ENCODE data around the gene SPANXN4.

Gene SPANXN4

GRCh38 chrX:142999199-142999701, 26.5 kb upstream of the SPANXN4 start:
- Histone ChIP-seq H3K36me3 (ENCODE audit: control insufficient read depth, low read length) (no peaks in the 10 kb centered on the region), H3K9me3 (ENCODE audit: control insufficient read depth, insufficient read depth, low read length) (no peaks in the 10 kb centered on the region), H4K20me1 (ENCODE audit: control insufficient read depth, insufficient read depth, low read depth, low read length) (no peaks in the 10 kb centered on the region), H3K9me2 (replicated peaks; ENCODE audit: control insufficient read depth, low read length) (no peaks in the 10 kb centered on the region), H3K4me2 (ENCODE audit: low read length) (no peak overlapping the region), H3K4me3 (ENCODE audit: low read length) (no peak overlapping the region), H3K27me3 (ENCODE audit: control insufficient read depth, low read length) (no peaks in the 10 kb centered on the region), H3K4me1 (ENCODE audit: control insufficient read depth, low read length) (no peaks in the 10 kb centered on the region), H3F3A (ENCODE audit: control insufficient read depth, insufficient read depth) (no peaks in the 10 kb centered on the region), H3K79me2 (ENCODE audit: control insufficient read depth, low read length) (no peaks in the 10 kb centered on the region), H3K27ac (ENCODE audit: low read depth, low read length) (no peak overlapping the region)
- TF ChIP-seq EZH2phosphoT487 (IDR thresholded peaks at IDR 0.05; ENCODE audit: borderline replicate concordance, low read length) (no peak), CTCF (IDR thresholded peaks at IDR 0.05; ENCODE audit: low read depth, low read length, poor library complexity, severe bottlenecking) (no peak)

GRCh38 chrX:143002206-143002605, 23.5 kb upstream of the SPANXN4 start:
- H3F3A ChIP-seq (ENCODE audit: control insufficient read depth, insufficient read depth): no peaks in the 10 kb centered on the region
- no peaks in the 10 kb centered on the region for H3K9me2 ChIP-seq (replicated peaks; ENCODE audit: control insufficient read depth, low read length)
- H3K27ac ChIP-seq (ENCODE audit: low read depth, low read length): no peak overlapping the region
- TF ChIP-seq CTCF (IDR thresholded peaks at IDR 0.05; ENCODE audit: low read depth, low read length, poor library complexity, severe bottlenecking) (no peak), EZH2phosphoT487 (IDR thresholded peaks at IDR 0.05; ENCODE audit: borderline replicate concordance, low read length) (no peak)
- no peaks in the 10 kb centered on the region for H3K27me3 ChIP-seq (ENCODE audit: control insufficient read depth, low read length)
- no peak overlapping the region for H3K4me2 ChIP-seq (ENCODE audit: low read length)
- H4K20me1 ChIP-seq (ENCODE audit: control insufficient read depth, insufficient read depth, low read depth, low read length): no peaks in the 10 kb centered on the region
- H3K36me3 ChIP-seq (ENCODE audit: control insufficient read depth, low read length): no peaks in the 10 kb centered on the region
- no peaks in the 10 kb centered on the region for H3K79me2 ChIP-seq (ENCODE audit: control insufficient read depth, low read length)
- no peaks in the 10 kb centered on the region for H3K9me3 ChIP-seq (ENCODE audit: control insufficient read depth, insufficient read depth, low read length)
- no peak overlapping the region for H3K4me3 ChIP-seq (ENCODE audit: low read length)
- no peaks in the 10 kb centered on the region for H3K4me1 ChIP-seq (ENCODE audit: control insufficient read depth, low read length)

- Histone ChIP-seq H3K9me2 (replicated peaks; ENCODE audit: control insufficient read depth, low read length) (no peaks in the 10 kb centered on the region), H3F3A (ENCODE audit: control insufficient read depth, insufficient read depth) (no peaks in the 10 kb centered on the region), H3K27ac (ENCODE audit: low read depth, low read length) (no peak overlapping the region), H3K4me3 (ENCODE audit: low read length) (no peak overlapping the region), H3K79me2 (ENCODE audit: control insufficient read depth, low read length) (no peaks in the 10 kb centered on the region), H3K4me1 (ENCODE audit: control insufficient read depth, low read length) (no peaks in the 10 kb centered on the region), H3K4me2 (ENCODE audit: low read length) (no peak overlapping the region), H3K9me3 (ENCODE audit: control insufficient read depth, insufficient read depth, low read length) (no peaks in the 10 kb centered on the region), H4K20me1 (ENCODE audit: control insufficient read depth, insufficient read depth, low read depth, low read length) (no peaks in the 10 kb centered on the region), H3K27me3 (ENCODE audit: control insufficient read depth, low read length) (no peaks in the 10 kb centered on the region), H3K36me3 (ENCODE audit: control insufficient read depth, low read length) (no peaks in the 10 kb centered on the region)
- TF ChIP-seq EZH2phosphoT487 (IDR thresholded peaks at IDR 0.05; ENCODE audit: borderline replicate concordance, low read length) (no peak), CTCF (IDR thresholded peaks at IDR 0.05; ENCODE audit: low read depth, low read length, poor library complexity, severe bottlenecking) (no peak)
Measured at GRCh38 chrX:143017272-143017671, 8.5 kb upstream of the SPANXN4 start.
